PFSK-1 (cell line): ENCODE results near the gene MCM6.

Experiments
- POLR2AphosphoS5 ChIP-seq: IDR thresholded peaks from 2 replicates; pipeline ENCODE4 v1.6.1; 2012; ENCODE audit warnings: low read depth, mild to moderate bottlenecking, control low read depth, low read length, moderate library complexity
- REST ChIP-seq, 2 experiments: IDR thresholded peaks; 2 replicates each; pipeline versions ENCODE4 v1.6.1 to v1.8.0; 2011 to 2012; ENCODE audit warnings: low read depth in 2 of 2, low read length in 2 of 2, control low read depth in 1 of 2, inconsistent platforms in 1 of 2, mild to moderate bottlenecking in 1 of 2, moderate library complexity in 1 of 2; ENCODE audit not compliant: insufficient read depth in 1 of 2

- TF ChIP-seq REST (IDR thresholded peaks at IDR 0.05; ENCODE audit: insufficient read depth in 1 of 2, low read depth in 2 of 2, low read length in 2 of 2) (no peak), POLR2AphosphoS5 (no peak)
Observed at GRCh38 chr2:135836596-135837270, 39.5 kb downstream of the MCM6 start, which contains the start of gene LCT.
